ENCODE measurements around the gene GNB1L.
"Not testable (repeated sequence)": the region's sequence is repeated elsewhere in the genome, so short reads cannot be mapped to it uniquely, and the experiment has no call there.

The GNB1L gene

GRCh38 chr22:19789406-19789805 is 65.3 kb downstream of the GNB1L start:
- peak in 4 of 10 donors; percentile 3 to 79 (median 63) for DNase-seq
- intact Hi-C loops (cut with DNase I), result no loop called here

- DNase-seq, result peak in 4 of 10 donors; percentile 4 to 85 (median 68)
- intact Hi-C loops (cut with DNase I), result no loop called here
Measured at GRCh38 chr22:19788661-19789225, 65.9 kb downstream of the GNB1L start.

- DNase-seq, result peak in 2 of 10 donors; percentile 48 to 56
- intact Hi-C loops (cut with DNase I), result no loop called here
Measured at GRCh38 chr22:19787849-19788141, 66.9 kb downstream of the GNB1L start.

- peak in 5 of 10 donors; percentile 3 to 78 (median 45) for DNase-seq
- intact Hi-C loops (cut with DNase I), result no loop called here
Measured at GRCh38 chr22:19786959-19787848, 67.5 kb downstream of the GNB1L start.

- peak in 4 of 10 donors; percentile 6 to 78 (median 32) for DNase-seq
- intact Hi-C loops (cut with DNase I), result no loop called here
Measured at GRCh38 chr22:19786264-19786585, 68.4 kb downstream of the GNB1L start.

GRCh38 chr22:19785461-19786263 is 69.0 kb downstream of the GNB1L start:
- intact Hi-C loops (cut with DNase I), result no loop called here
- peak in 2 of 10 donors; percentile 62 to 69 for DNase-seq

- peak in 4 of 10 donors; percentile 5 to 78 (median 70) for DNase-seq
- intact Hi-C loops (cut with DNase I), result no loop called here
Measured at GRCh38 chr22:19784384-19785175, 70.1 kb downstream of the GNB1L start.

GRCh38 chr22:19783586-19784383 is 70.9 kb downstream of the GNB1L start:
- intact Hi-C loops (cut with DNase I), result no loop called here
- peak in 2 of 10 donors; percentile 36 to 58 for DNase-seq

- peak in 1 of 10 donors; percentile 10 for DNase-seq
- intact Hi-C loops (cut with DNase I), result no loop called here
Measured at GRCh38 chr22:19782533-19782932, 72.1 kb downstream of the GNB1L start.

GRCh38 chr22:19779685-19780268 is 74.9 kb downstream of the GNB1L start:
- DNase-seq, result peak in 2 of 10 donors; percentile 40 to 62
- intact Hi-C loops (cut with DNase I), result no loop called here

GRCh38 chr22:19779011-19779421 is 75.7 kb downstream of the GNB1L start:
- peak in 3 of 10 donors; percentile 16 to 55 (median 55) for DNase-seq
- intact Hi-C loops (cut with DNase I), result no loop called here

GRCh38 chr22:19777192-19777591 is 77.5 kb downstream of the GNB1L start:
- DNase-seq; intact Hi-C loops (cut with DNase I): not testable (repeated sequence)

GRCh38 chr22:19776433-19777031 is 78.1 kb downstream of the GNB1L start:
- DNase-seq, result peak in 3 of 10 donors; percentile 19 to 73 (median 47)

GRCh38 chr22:19775496-19776325 is 79.0 kb downstream of the GNB1L start:
- intact Hi-C loops (cut with DNase I), result no loop called here
- peak in 4 of 10 donors; percentile 24 to 71 (median 58) for DNase-seq

More at GRCh38 chr22:19776433-19777031, 78.1 kb downstream of the GNB1L start:
- intact Hi-C loops (cut with DNase I), result no loop called here

GRCh38 chr22:19774628-19775027 is 80.0 kb downstream of the GNB1L start:
- DNase-seq, result no peak
- intact Hi-C loops (cut with DNase I), result no loop called here

GRCh38 chr22:19773470-19774040 is 81.1 kb downstream of the GNB1L start:
- DNase-seq, result peak in 3 of 10 donors; percentile 17 to 75 (median 55)
- intact Hi-C loops (cut with DNase I), result no loop called here
